ENCODE measurements around the gene SLC38A8. TPM values are rescaled to one million over a fixed set of nuclear protein-coding genes. Genes with fewer than 3 reads are reported as not detected.

Gene SLC38A8
- total and polyA plus RNA-seq, 11 donors: 0.29 to 25.3 (median 0.87) TPM; not detected in 3

DNA sequence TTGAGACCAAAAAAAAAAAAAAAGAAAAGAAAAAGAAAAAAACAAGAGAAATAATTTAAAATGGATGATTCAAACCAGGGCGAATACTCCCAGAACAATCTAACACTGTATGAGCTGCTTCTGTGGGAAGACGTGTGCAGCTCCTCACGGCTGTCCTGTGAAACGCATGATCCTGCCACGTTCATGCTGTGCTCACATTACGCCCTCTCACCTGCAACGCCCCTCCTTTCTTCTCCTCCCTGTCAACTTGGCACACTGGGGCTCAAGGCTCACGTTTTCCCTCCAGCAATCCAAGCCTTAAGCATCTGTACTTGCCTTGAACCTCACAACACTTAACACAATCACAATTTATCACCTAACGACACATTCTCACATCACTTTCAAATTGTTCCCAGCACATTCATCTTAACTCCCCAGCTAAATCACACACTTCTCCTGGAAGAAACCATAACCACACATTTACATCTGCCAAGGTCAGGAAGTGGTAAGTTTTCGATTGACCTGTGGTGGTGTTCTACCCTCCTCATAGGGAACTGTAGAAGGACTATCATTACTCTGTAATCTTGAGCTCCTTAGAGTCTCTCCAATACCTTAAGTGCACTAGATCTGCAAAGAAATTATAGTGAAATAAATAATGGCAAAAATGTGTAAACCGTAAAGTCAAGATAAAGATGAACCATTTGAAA is 45.0 kb upstream of the SLC38A8 start:
- no peak for DNase-seq
- H3K27ac ChIP-seq: peak overlapping the region in 7 of 12 donors; percentile 57 to 86 (median 72)

DNA sequence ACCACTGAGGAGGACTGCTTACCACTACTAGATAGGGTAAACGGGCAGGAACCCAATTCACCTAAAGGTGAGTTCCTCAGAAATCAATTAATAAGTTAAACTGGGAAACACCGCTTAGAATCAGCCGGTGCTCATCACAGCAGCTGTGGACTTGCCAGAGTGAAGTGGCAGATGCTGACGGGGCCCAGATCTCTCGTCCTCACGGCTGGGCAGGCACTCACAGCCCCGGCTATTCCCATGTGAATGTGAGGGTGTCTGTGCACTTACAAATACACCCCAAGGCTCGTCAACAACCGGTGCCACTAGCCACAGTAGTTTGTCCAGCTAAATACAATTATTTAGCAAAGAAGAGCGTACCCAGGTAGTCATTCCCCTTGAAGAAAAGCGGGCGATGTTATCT is 44.4 kb upstream of the SLC38A8 start:
- Histone ChIP-seq H3K27ac (peak overlapping the region; percentile 23 to 86 (median 66)), H3K4me1 (peaks cover 0 to 53% (median 9%) of the 10 kb centered on the region in 12 donors), H3K27me3 (no peaks in the 10 kb centered on the region), H3K9me3 (no peaks in the 10 kb centered on the region), H3K36me3 (peaks cover 0 to 99% (median 88%) of the 10 kb centered on the region in 9 donors), H3K4me3 (no peak overlapping the region)
- ATAC-seq (no peak), DNase-seq (no peak)
- WGBS, 4 donors: 56 to 68% (median 61%) methylated on average over 8 to 12 of the region's 12 CpGs
- TF ChIP-seq, protein P1, sequence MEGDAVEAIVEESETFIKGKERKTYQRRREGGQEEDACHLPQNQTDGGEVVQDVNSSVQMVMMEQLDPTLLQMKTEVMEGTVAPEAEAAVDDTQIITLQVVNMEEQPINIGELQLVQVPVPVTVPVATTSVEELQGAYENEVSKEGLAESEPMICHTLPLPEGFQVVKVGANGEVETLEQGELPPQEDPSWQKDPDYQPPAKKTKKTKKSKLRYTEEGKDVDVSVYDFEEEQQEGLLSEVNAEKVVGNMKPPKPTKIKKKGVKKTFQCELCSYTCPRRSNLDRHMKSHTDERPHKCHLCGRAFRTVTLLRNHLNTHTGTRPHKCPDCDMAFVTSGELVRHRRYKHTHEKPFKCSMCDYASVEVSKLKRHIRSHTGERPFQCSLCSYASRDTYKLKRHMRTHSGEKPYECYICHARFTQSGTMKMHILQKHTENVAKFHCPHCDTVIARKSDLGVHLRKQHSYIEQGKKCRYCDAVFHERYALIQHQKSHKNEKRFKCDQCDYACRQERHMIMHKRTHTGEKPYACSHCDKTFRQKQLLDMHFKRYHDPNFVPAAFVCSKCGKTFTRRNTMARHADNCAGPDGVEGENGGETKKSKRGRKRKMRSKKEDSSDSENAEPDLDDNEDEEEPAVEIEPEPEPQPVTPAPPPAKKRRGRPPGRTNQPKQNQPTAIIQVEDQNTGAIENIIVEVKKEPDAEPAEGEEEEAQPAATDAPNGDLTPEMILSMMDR (IDR thresholded peaks at IDR 0.05): no peak
- no peak for TF ChIP-seq POLR2A (IDR thresholded peaks at IDR 0.05)
- intact Hi-C loops (cut with DNase I): loop anchor here in 6 of 10 donors (5.0 to 10.0 kb wide), 5 partner anchors 58 to 398 kb away; partner anchors contain the start of genes TAF1C (in 2 of the 6), DNAAF1 (in 1 of the 6) and HSDL1 (in 1 of the 6)

More for the DNA sequence above, 45.0 kb upstream of the SLC38A8 start:
- H3K27me3 ChIP-seq: no peaks in the 10 kb centered on the region
- H3K4me1 ChIP-seq: peaks cover 0 to 47% (median 9%) of the 10 kb centered on the region in 12 donors
- TF ChIP-seq, protein P1 (IDR thresholded peaks at IDR 0.05): no peak
- no peak overlapping the region for H3K4me3 ChIP-seq
- intact Hi-C loops (cut with DNase I): loop anchor here in 6 of 10 donors (5.0 to 10.0 kb wide), 5 partner anchors 57 to 397 kb away; partner anchors contain the start of genes TAF1C (in 2 of the 6), DNAAF1 (in 1 of the 6) and HSDL1 (in 1 of the 6)
- peaks cover 0 to 99% (median 88%) of the 10 kb centered on the region in 9 donors for H3K36me3 ChIP-seq
- H3K9me3 ChIP-seq: no peaks in the 10 kb centered on the region
- WGBS, 4 donors: 73 to 83% (median 79%) methylated on average over 11 of the region's 11 CpGs
- ATAC-seq: no peak

DNA sequence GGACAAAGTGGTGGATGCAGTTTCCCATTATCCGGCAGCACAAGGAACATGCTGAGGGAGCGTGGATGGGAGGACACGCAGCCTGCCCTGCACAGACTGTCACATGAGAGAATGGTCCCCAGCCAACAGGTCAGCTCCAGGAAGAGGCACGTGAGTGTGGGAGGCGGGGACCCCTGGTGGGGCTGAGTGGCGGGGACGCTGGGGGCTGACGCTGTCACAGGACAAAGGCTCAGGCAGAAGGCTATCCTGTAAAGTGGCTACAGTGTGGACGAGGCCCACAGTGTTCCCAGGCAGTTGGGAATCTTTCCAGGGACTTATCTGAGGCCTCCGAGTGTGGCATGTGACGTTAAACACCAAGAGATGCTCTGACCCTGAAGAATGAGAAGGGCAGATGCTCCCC is 43.7 kb upstream of the SLC38A8 start:
- peak; percentile 84 to 90 (median 88) for ATAC-seq
- H3K36me3 ChIP-seq: peaks cover 0 to 99% (median 88%) of the 10 kb centered on the region in 9 donors
- 35 to 48% (median 40%) methylated on average over 10 to 11 of the region's 11 CpGs for WGBS, 4 donors

More for the DNA sequence above, 43.7 kb upstream of the SLC38A8 start:
- no peaks in the 10 kb centered on the region for H3K9me3 ChIP-seq
- H3K27me3 ChIP-seq: no peaks in the 10 kb centered on the region
- intact Hi-C loops (cut with DNase I): loop anchor here in 6 of 10 donors (5.0 to 10.0 kb wide), 5 partner anchors 58 to 398 kb away; partner anchors contain the start of genes TAF1C (in 2 of the 6), DNAAF1 (in 1 of the 6) and HSDL1 (in 1 of the 6)
- no peak overlapping the region for H3K4me3 ChIP-seq
- TF ChIP-seq, protein P1 (IDR thresholded peaks at IDR 0.05): no peak
- TF ChIP-seq POLR2A (IDR thresholded peaks at IDR 0.05): no peak
- H3K27ac ChIP-seq: peak overlapping the region; percentile 44 to 86 (median 66)
- peak; percentile 65 to 88 (median 73) for DNase-seq
- peaks cover 0 to 54% (median 9%) of the 10 kb centered on the region in 12 donors for H3K4me1 ChIP-seq
